ENCODE results near the gene TNFRSF4.

TNFRSF4 gene

GRCh38 chr1:1166642-1167397 lies 47.1 kb downstream of the TNFRSF4 start:
- DNase-seq, result no peak

GRCh38 chr1:1165900-1166421 lies 48.0 kb downstream of the TNFRSF4 start:
- no peak for DNase-seq

GRCh38 chr1:1165485-1165884 lies 48.5 kb downstream of the TNFRSF4 start:
- DNase-seq, result no peak

GRCh38 chr1:1164701-1165451 lies 49.1 kb downstream of the TNFRSF4 start:
- no peak for DNase-seq

DNA sequence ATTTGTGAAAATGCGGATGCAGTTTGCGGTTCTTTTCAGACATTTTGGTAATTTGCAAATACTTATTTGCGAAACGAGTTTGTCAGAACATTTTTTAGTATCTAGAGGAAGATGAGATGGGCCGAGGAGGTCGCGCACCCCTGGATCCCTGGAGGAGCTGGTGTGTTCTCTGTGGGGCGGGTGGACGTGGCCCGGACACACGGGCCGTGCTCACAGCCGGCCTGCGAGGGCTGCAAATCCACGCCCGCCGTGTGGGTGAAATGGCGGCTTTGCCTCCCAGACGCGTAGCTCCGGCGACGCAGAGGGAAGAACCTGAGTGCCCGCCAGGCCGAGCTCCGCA lies 49.6 kb downstream of the TNFRSF4 start:
- DNase-seq, result no peak

- DNase-seq, result no peak
These were observed 50.3 kb downstream of the TNFRSF4 start for GRCh38 chr1:1163538-1164070.

DNA sequence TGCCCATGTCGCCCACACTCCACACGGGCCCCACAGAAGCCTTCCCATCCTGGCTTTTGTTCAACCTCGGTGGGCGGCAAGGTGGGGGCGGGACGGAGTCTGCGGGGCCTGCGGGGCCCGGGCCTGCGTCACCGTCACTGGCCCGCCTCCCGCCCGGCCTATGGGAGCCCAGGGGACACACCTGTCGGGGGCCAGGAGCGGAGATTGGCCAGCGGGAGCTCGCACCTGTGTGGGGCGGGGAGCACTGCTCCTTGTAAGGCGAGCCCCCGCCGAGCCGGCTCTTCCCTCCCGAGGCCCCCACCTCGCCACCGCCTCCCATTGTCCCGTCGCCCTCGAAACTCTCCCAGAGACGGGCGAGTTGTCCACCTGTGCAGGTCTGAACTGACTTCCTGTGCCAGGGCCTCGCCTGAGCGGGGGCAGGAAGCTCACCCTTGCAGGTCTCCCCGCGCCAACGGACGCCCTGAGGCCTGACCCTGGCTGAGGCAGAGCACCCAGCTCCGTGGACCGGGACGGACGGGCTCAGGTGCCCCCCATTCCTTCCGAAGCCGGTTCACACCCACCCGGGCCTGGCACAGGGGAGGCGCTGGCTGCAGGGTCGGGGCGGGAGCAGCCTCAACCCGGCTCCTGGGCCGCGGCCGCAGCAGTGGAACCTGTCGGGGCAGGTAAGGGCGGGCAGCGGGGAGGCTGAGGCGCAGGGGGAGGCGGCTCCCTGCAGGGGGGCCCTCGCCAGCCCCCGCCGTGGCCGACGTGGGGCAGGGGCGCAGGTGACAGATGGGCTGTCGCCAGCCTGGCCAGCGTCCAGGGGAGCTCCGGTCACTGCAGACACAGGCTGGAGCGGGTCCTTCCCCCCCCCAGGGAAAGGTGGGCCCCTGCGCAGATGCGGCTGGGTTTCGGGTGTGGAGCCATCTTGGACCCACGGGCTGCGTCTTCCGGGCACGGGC lies 51.1 kb downstream of the TNFRSF4 start:
- DNase-seq, result no peak

DNA sequence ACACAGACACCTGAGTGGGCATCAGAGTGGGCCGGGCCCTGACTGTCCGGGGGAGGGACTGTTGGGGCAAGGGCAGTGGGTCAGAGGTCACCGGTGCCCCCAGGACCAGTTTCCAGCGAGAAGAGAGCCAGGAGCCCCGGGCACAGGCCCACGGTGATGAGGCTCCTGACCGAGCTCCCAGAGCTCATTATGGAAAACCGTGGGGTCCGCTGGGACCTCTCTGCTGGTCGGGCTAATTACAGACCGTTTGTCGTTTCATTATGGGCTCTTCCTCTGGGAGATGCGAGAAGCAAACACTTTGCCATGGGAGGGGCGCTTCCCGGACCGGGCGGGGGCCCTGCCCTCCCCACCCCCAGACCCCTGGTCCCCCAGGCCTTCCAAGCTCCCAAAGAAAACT lies 52.3 kb downstream of the TNFRSF4 start:
- no peak for DNase-seq

Measured in NCI-H1694 (cell line).